Nephron progenitor cell (in vitro differentiated cells): Measurements from ENCODE around the gene TFDP2.

Experiments
- DNase-seq: peaks from one replicate; pipeline ENCODE4 v3.0.0; 2021
- H3K27ac Mint-ChIP-seq: 2 replicates; pipeline ENCODE4 v1.8.0; 2021; ENCODE audit warnings: mild to moderate bottlenecking, moderate library complexity, mixed read lengths
- H3K27me3 Mint-ChIP-seq: 2 replicates; pipeline ENCODE4 v1.8.0; 2021; ENCODE audit warnings: mild to moderate bottlenecking, low read depth, mixed read lengths; ENCODE audit not compliant: poor library complexity
- H3K36me3 Mint-ChIP-seq: 2 replicates; pipeline ENCODE4 v1.8.0; 2021; ENCODE audit warnings: low read depth, mixed read lengths
- H3K4me1 Mint-ChIP-seq: 2 replicates; pipeline ENCODE4 v1.8.0; 2021; ENCODE audit warnings: mixed read lengths
- H3K4me3 Mint-ChIP-seq: 2 replicates; pipeline ENCODE4 v1.8.0; 2021; ENCODE audit warnings: mild to moderate bottlenecking, moderate library complexity, mixed read lengths
- H3K9me3 Mint-ChIP-seq: 2 replicates; pipeline ENCODE4 v1.8.0; 2021; ENCODE audit warnings: mild to moderate bottlenecking, moderate library complexity, mixed read lengths
- CTCF ChIP-seq: fragments of 200-600 bp; sonication (generic); IDR thresholded peaks from 2 replicates; pipeline ENCODE4 v1.5.0; 2021; ENCODE audit warnings: antibody characterized with exemption

The TFDP2 gene

GRCh38 chr3:142003291-142003690 is 146.1 kb downstream of the TFDP2 start:
- Mint-ChIP-seq H3K27ac (no peak overlapping the region), H3K9me3 (no peaks in the 10 kb centered on the region), H3K4me3 (no peak overlapping the region), H3K36me3 (peaks cover 78% of the 10 kb centered on the region), H3K27me3 (no peaks in the 10 kb centered on the region), H3K4me1 (no peaks in the 10 kb centered on the region)
- TF ChIP-seq CTCF, result no peak
- no peak for DNase-seq

GRCh38 chr3:142000325-142000870 is 148.9 kb downstream of the TFDP2 start:
- no peak for DNase-seq
- H3K27ac Mint-ChIP-seq, result no peak overlapping the region
- H3K27me3 Mint-ChIP-seq, result peaks cover 3% of the 10 kb centered on the region
- H3K4me3 Mint-ChIP-seq, result no peak overlapping the region
- no peak for TF ChIP-seq CTCF
- no peaks in the 10 kb centered on the region for H3K9me3 Mint-ChIP-seq
- H3K36me3 Mint-ChIP-seq, result peaks cover 64% of the 10 kb centered on the region
- H3K4me1 Mint-ChIP-seq, result no peaks in the 10 kb centered on the region

- H3K27ac Mint-ChIP-seq, result no peak overlapping the region
- no peak for DNase-seq
Observed at GRCh38 chr3:141998669-141999290, 150.6 kb downstream of the TFDP2 start.

GRCh38 chr3:141996437-141996836 is 152.9 kb downstream of the TFDP2 start:
- TF ChIP-seq CTCF, result no peak
- peaks cover 49% of the 10 kb centered on the region for H3K36me3 Mint-ChIP-seq
- DNase-seq, result no peak
- H3K4me3 Mint-ChIP-seq, result no peak overlapping the region
- peaks cover 3% of the 10 kb centered on the region for H3K27me3 Mint-ChIP-seq
- H3K9me3 Mint-ChIP-seq, result no peaks in the 10 kb centered on the region
- H3K27ac Mint-ChIP-seq, result no peak overlapping the region
- no peaks in the 10 kb centered on the region for H3K4me1 Mint-ChIP-seq

More at GRCh38 chr3:141998669-141999290, 150.6 kb downstream of the TFDP2 start:
- H3K4me1 Mint-ChIP-seq, result no peaks in the 10 kb centered on the region
- H3K36me3 Mint-ChIP-seq, result peaks cover 54% of the 10 kb centered on the region
- H3K9me3 Mint-ChIP-seq, result no peaks in the 10 kb centered on the region
- H3K27me3 Mint-ChIP-seq, result peaks cover 3% of the 10 kb centered on the region
- TF ChIP-seq CTCF, result no peak
- H3K4me3 Mint-ChIP-seq, result no peak overlapping the region

GRCh38 chr3:141994856-141995255 is 154.5 kb downstream of the TFDP2 start:
- no peaks in the 10 kb centered on the region for H3K9me3 Mint-ChIP-seq
- H3K36me3 Mint-ChIP-seq, result peaks cover 42% of the 10 kb centered on the region
- H3K27me3 Mint-ChIP-seq, result peaks cover 3% of the 10 kb centered on the region
- no peak overlapping the region for H3K27ac Mint-ChIP-seq
- no peaks in the 10 kb centered on the region for H3K4me1 Mint-ChIP-seq
- TF ChIP-seq CTCF, result no peak
- H3K4me3 Mint-ChIP-seq, result no peak overlapping the region
- no peak for DNase-seq

- Mint-ChIP-seq H3K9me3 (no peaks in the 10 kb centered on the region), H3K4me3 (no peak overlapping the region), H3K27me3 (peaks cover under 1% of the 10 kb centered on the region), H3K36me3 (peaks cover 43% of the 10 kb centered on the region), H3K27ac (peak overlapping the region; percentile 49), H3K4me1 (no peaks in the 10 kb centered on the region)
- TF ChIP-seq CTCF, result no peak
- no peak for DNase-seq
Observed at GRCh38 chr3:141992512-141992911, 156.8 kb downstream of the TFDP2 start.
